Ishikawa (cell line): ENCODE measurements around the gene HSD17B11.

Experiments used
- CEBPB ChIP-seq: IDR thresholded peaks from 2 replicates; pipeline ENCODE4 v1.6.1; 2012
- CREB1 ChIP-seq: IDR thresholded peaks from 2 replicates; pipeline ENCODE4 v1.6.1; 2012; ENCODE audit warnings: low read depth
- EGR1 ChIP-seq: IDR thresholded peaks from 2 replicates; pipeline ENCODE4 v1.6.1; 2012
- EP300 ChIP-seq: IDR thresholded peaks from 2 replicates; pipeline ENCODE4 v1.6.1; 2012; ENCODE audit warnings: borderline replicate concordance
- FOXM1 ChIP-seq: IDR thresholded peaks from 2 replicates; pipeline ENCODE4 v1.6.1; 2012; ENCODE audit warnings: low read depth, borderline replicate concordance
- NFIC ChIP-seq: IDR thresholded peaks from 2 replicates; pipeline ENCODE4 v1.6.1; 2012
- RAD21 ChIP-seq: IDR thresholded peaks from 2 replicates; pipeline ENCODE4 v1.6.1; 2012; ENCODE audit warnings: low read depth
- TAF1 ChIP-seq: IDR thresholded peaks from 2 replicates; pipeline ENCODE4 v1.6.1; 2012; ENCODE audit warnings: low read depth, mild to moderate bottlenecking
- TCF12 ChIP-seq: IDR thresholded peaks from 2 replicates; pipeline ENCODE4 v1.6.1; 2012; ENCODE audit warnings: low read depth
- TEAD4 ChIP-seq: IDR thresholded peaks from 2 replicates; pipeline ENCODE4 v1.6.1; 2012
- YY1 ChIP-seq: IDR thresholded peaks from 2 replicates; pipeline ENCODE4 v1.6.1; 2012; ENCODE audit warnings: low read depth
- ZBTB7A ChIP-seq: IDR thresholded peaks from 2 replicates; pipeline ENCODE4 v1.6.1; 2012; ENCODE audit warnings: low read depth
- TF ChIP-seq, protein P1 (sequence below): IDR thresholded peaks from 2 replicates; pipeline ENCODE4 v1.6.1; 2012
- TF ChIP-seq, protein P2 (sequence below): IDR thresholded peaks from 2 replicates; pipeline ENCODE4 v1.6.1; 2012; ENCODE audit warnings: low read depth, mild to moderate bottlenecking
- TF ChIP-seq, protein P3 (sequence below): IDR thresholded peaks from 2 replicates; pipeline ENCODE4 v1.6.1; 2012

HSD17B11 gene

DNA sequence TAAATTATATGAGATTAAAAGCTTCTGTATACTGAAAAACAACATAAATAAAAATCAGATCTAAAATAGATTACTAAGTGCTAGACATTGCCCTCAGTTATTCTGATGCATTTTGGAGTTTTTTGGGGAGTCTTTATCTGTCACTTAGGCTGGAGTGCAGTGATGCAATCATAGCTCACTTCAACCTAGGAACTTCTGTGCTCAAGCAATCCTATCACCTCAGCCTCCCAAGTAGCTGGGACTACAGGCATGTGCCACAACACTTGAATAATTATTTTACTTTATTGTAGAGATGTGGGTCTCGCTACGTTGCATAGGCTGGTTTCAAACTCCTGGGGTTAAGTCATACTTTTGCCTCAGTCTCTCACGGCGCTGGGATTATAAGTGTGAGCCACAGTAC, 31.7 kb downstream of the HSD17B11 start:
- TF ChIP-seq EP300 (no peak), FOXM1 (no peak), YY1 (no peak), NFIC (no peak), EGR1 (no peak), RAD21 (no peak), TAF1 (no peak), CREB1 (no peak), TCF12 (no peak)
- TF ChIP-seq, protein P1, sequence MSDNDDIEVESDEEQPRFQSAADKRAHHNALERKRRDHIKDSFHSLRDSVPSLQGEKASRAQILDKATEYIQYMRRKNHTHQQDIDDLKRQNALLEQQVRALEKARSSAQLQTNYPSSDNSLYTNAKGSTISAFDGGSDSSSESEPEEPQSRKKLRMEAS, result no peak
- TF ChIP-seq, protein P2, sequence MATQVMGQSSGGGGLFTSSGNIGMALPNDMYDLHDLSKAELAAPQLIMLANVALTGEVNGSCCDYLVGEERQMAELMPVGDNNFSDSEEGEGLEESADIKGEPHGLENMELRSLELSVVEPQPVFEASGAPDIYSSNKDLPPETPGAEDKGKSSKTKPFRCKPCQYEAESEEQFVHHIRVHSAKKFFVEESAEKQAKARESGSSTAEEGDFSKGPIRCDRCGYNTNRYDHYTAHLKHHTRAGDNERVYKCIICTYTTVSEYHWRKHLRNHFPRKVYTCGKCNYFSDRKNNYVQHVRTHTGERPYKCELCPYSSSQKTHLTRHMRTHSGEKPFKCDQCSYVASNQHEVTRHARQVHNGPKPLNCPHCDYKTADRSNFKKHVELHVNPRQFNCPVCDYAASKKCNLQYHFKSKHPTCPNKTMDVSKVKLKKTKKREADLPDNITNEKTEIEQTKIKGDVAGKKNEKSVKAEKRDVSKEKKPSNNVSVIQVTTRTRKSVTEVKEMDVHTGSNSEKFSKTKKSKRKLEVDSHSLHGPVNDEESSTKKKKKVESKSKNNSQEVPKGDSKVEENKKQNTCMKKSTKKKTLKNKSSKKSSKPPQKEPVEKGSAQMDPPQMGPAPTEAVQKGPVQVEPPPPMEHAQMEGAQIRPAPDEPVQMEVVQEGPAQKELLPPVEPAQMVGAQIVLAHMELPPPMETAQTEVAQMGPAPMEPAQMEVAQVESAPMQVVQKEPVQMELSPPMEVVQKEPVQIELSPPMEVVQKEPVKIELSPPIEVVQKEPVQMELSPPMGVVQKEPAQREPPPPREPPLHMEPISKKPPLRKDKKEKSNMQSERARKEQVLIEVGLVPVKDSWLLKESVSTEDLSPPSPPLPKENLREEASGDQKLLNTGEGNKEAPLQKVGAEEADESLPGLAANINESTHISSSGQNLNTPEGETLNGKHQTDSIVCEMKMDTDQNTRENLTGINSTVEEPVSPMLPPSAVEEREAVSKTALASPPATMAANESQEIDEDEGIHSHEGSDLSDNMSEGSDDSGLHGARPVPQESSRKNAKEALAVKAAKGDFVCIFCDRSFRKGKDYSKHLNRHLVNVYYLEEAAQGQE, result no peak
- TF ChIP-seq, protein P3, sequence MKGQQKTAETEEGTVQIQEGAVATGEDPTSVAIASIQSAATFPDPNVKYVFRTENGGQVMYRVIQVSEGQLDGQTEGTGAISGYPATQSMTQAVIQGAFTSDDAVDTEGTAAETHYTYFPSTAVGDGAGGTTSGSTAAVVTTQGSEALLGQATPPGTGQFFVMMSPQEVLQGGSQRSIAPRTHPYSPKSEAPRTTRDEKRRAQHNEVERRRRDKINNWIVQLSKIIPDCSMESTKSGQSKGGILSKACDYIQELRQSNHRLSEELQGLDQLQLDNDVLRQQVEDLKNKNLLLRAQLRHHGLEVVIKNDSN, result no peak

DNA sequence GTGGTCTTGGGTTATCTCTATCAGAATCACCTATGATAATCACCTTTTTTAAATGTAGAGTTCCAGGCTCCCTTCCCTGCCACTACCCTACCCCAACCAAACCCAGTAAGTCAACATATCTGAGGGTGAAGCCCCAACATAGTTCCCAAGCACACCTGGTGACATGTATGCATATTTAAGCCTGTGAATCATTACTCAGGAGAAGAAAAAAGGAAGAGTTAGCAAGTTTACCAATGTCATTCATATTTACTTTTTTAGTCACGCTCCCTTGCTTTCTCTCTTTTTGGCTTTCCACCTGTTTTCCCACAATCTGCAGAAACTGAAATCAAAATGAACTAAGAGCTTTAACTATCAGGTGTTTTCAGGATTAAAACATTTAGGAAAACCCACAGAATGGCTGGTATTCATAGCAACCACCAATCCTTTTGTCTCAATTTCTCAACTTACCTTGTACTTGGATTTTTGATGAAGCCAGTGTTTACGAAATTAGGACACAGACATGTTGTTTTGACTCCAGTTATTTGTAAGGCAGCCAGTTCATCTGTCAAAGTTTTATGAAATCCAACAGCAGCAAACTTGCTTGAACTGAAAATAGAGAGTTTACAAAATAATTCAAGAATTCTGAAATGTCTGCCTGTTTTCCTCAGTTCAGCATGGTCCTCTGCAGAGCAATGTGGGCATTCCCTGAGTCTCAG, 34.0 kb downstream of the HSD17B11 start:
- TF ChIP-seq, protein P1, result no peak
- TF ChIP-seq ZBTB7A (no peak), EP300 (no peak), CREB1 (no peak), EGR1 (no peak)
- TF ChIP-seq, protein P2, result no peak

DNA sequence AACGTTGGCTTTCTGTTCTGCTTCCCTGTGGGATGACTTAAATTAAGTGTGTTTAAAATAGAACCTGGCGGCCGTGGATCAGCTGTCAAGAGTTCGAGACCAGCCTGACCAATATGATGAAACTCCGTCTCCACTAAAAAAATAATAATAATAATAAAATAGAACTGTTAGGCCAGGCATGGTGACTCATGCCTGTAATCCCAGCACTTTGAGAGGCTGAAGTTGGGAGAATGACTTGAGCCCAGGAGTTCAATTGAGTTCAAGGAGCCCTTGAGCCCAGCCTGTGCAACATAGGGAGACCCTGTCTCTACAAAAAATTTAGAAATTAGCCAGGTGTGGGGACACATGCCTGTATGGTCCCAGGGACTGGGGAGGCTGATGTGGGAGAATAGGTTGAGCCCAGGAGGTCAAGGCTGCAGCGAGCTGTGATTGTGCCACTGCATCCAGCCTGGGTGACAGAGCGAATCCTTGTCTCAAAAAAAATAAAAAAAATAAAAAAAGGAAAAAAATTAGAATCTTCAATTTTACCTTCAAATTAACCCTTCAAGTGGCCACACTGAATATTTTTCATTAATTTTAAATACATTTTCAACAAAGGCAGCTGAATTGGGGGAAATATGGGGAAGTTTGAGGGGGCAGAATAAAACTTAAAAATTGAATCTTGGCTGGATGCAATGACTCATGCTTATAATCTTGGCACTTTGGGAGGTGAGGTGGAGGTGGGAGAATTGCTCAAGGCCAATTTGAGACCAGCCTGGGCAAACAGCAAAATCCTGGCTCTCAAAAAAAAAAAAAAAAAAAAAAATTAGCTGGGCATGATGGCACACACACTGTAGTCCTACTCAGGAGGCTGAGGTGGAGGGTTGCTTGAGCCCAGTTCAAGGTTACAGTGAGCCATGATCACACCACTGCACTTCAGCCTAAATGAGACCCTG, 36.6 kb downstream of the HSD17B11 start:
- TF ChIP-seq, protein P2, result no peak
- TF ChIP-seq FOXM1 (no peak), NFIC (no peak), EP300 (no peak), CREB1 (no peak), YY1 (no peak), RAD21 (no peak), ZBTB7A (no peak), CEBPB (no peak), TEAD4 (no peak)

DNA sequence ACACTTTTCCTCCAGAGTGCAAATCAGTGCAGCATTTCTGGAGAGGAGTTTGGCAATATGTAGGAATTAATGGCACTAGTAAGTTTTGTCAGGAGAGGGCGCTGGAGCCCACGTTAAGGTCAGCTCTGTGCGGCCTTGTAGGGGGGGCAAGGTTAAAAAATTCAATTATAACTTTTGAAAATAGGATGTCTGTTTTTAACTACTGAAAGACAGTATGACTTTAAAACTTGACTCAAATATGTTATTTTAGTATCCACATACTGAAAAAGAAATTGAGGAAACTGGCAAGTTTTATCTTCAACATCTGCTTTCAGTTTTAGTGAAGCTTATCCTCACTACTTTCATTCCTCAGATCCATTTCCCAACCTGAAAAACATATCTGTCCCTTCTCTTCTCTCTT, 37.4 kb downstream of the HSD17B11 start:
- TF ChIP-seq TEAD4 (no peak), EP300 (no peak), NFIC (no peak), TAF1 (no peak), CEBPB (0 out of 2 replicates have a peak, but pooled peaks have one; percentile 3), RAD21 (peak; percentile 87), EGR1 (no peak), ZBTB7A (no peak), CREB1 (no peak), YY1 (no peak), TCF12 (no peak), FOXM1 (no peak)
- TF ChIP-seq, protein P3, result no peak
- TF ChIP-seq, protein P2, result no peak
- TF ChIP-seq, protein P1, result no peak
